Adrenal gland (tissue), 12 donors: ENCODE results near the gene NAALADL2. TPM values are rescaled to one million over a fixed set of nuclear protein-coding genes. Genes with fewer than 3 reads are reported as not detected.

Experiments used
- DNase-seq, 7 donors: peaks; one replicate each; pipeline ENCODE4 v3.0.0-alpha.2; 2019 to 2020
- H3K27ac ChIP-seq, 5 donors: fragments of 200-600 bp; sonication (generic) in 4 of 5; 1 replicate in 3 of 5; 2 replicates in 2 of 5; pipeline versions ENCODE4 v1.5.1 to v1.8.0; 2016 to 2020; ENCODE audit warnings: mild to moderate bottlenecking in 1 of 5
- H3K27me3 ChIP-seq: fragments of 200-600 bp; 2 replicates; pipeline ENCODE4 v1.8.0; 2021
- H3K36me3 ChIP-seq, 2 donors: fragments of 200-600 bp; replicated peaks in 1 of 2; 1 replicate in 1 of 2; 2 replicates in 1 of 2; pipeline versions ENCODE4 v1.5.1 to v1.8.0; 2018 to 2022
- H3K4me1 ChIP-seq, 2 donors: fragments of 200-600 bp; replicated peaks in 1 of 2; 1 replicate in 1 of 2; 2 replicates in 1 of 2; pipeline versions ENCODE4 v1.5.1 to v1.8.0; 2018 to 2021
- H3K4me3 ChIP-seq, 4 donors: fragments of 200-600 bp; sonication (generic) in 3 of 4; one replicate each; pipeline ENCODE4 v1.5.1; 2016 to 2018
- H3K9me3 ChIP-seq, 3 donors: fragments of 200-600 bp; sonication (generic) in 1 of 3; replicated peaks in 1 of 3; 1 replicate in 2 of 3; 2 replicates in 1 of 3; pipeline versions ENCODE4 v1.5.1 to v1.8.0; 2016 to 2021
- CTCF ChIP-seq, 6 experiments: fragments of 450-650 bp in 4 of 6; fragments of 200-600 bp in 2 of 6; sonication (generic) in 1 of 6; IDR thresholded peaks; 1 replicate in 5 of 6; 2 replicates in 1 of 6; pipeline versions ENCODE4 v1.5.1 to v1.8.0; 2016 to 2021; ENCODE audit warnings: antibody characterized with exemption in 6 of 6, mild to moderate bottlenecking in 2 of 6, moderate library complexity in 1 of 6
- POLR2A ChIP-seq, 2 donors: fragments of 450-650 bp; IDR thresholded peaks; one replicate each; pipeline ENCODE4 v1.6.1; 2017; ENCODE audit warnings: antibody characterized with exemption in 2 of 2, mild to moderate bottlenecking in 2 of 2, moderate library complexity in 1 of 2
- WGBS, 4 donors: extraction: QIAGEN DNeasy Blood & Tissue Kit in 2 of 4; methylation state at CpG; one replicate each; pipeline versions ENCODE4 v1.1.5 to v1.1.7; 2013 to 2017; 5-methylcytosine and 5-hydroxymethylcytosine counted together
- intact Hi-C, 2 donors: fragments of 100-400 bp; cut with DNase I; formaldehyde crosslinking; loops; one replicate each; pipeline versions ENCODE4 v1.14.1 to v1.15.0; 2022 to 2023
- polyA plus RNA-seq, 3 donors: library from polyadenylated mRNA; stranded (reverse); fragments of 200-250 nt in 2 of 3; fragments of 350-450 nt in 1 of 3; fragmentation: Illumina TruSeq in 1 of 3; extraction: RNeasy Lipid Tissue Mini Kit (QIAGEN cat#74804) in 1 of 3; gene quantifications; one replicate each; pipeline ENCODE4 v1.2.3, GENCODE V29; 2013 to 2014
- total RNA-seq, 9 donors: library from RNA; depleted of rRNA in 4 of 9; stranded (reverse); fragments of >200 nt in 4 of 9; fragments of 120-200 nt in 1 of 9; fragmentation: NEBNext Ultra II Directional in 1 of 9; extraction: Animal tissue kit (Norgen Biotek cat#: 25700) in 1 of 9; gene quantifications; one replicate each; pipeline versions ENCODE4 v1.1.0 to v1.2.4, GENCODE V29; 2013 to 2023
- donor health status: healthy with polysubstance abuse.
- donor health status: Bipolar disorder and iron deficiency.
- donor health status: DM: yes; HTN: yes; CAD: no.
- donor health status: DM: no; HTN: no; CAD: no.
- donor health status: DM: no; HTN: no; CAD: no.
- donor health status: DM: yes; HTN: yes; CAD: no.

Gene NAALADL2
- total and polyA plus RNA-seq, 12 donors = 0.24 to 7.8 (median 4.8) TPM

- 88 to 93% (median 92%) methylated on average over 3 of the region's 3 CpGs for WGBS, 4 donors
- H3K36me3 ChIP-seq = no peaks in the 10 kb centered on the region
- intact Hi-C loops = no loop called here
- no peaks in the 10 kb centered on the region for H3K4me1 ChIP-seq
- H3K27ac ChIP-seq = no peak overlapping the region
- H3K4me3 ChIP-seq = no peak overlapping the region
- no peaks in the 10 kb centered on the region for H3K27me3 ChIP-seq
- TF ChIP-seq POLR2A (IDR thresholded peaks at IDR 0.05) = no peak
- TF ChIP-seq CTCF (IDR thresholded peaks at IDR 0.05) = no peak
- no peaks in the 10 kb centered on the region for H3K9me3 ChIP-seq
- DNase-seq = no peak
Measured at GRCh38 chr3:175445741-175446140, 586.6 kb downstream of the NAALADL2 start.

GRCh38 chr3:175447521-175447920, 588.4 kb downstream of the NAALADL2 start:
- intact Hi-C loops = no loop called here

GRCh38 chr3:175453361-175453760, 594.2 kb downstream of the NAALADL2 start:
- Histone ChIP-seq H3K9me3 (no peaks in the 10 kb centered on the region), H3K4me1 (no peaks in the 10 kb centered on the region), H3K27me3 (no peaks in the 10 kb centered on the region), H3K36me3 (no peaks in the 10 kb centered on the region), H3K4me3 (no peak overlapping the region), H3K27ac (no peak overlapping the region)
- TF ChIP-seq CTCF (IDR thresholded peaks at IDR 0.05) (no peak), POLR2A (IDR thresholded peaks at IDR 0.05) (no peak)
- intact Hi-C loops = no loop called here
- 88 to 90% (median 90%) methylated on average over 3 of the region's 3 CpGs for WGBS, 4 donors
- no peak for DNase-seq

More at GRCh38 chr3:175447521-175447920, 588.4 kb downstream of the NAALADL2 start:
- no peak overlapping the region for H3K27ac ChIP-seq
- H3K4me1 ChIP-seq = no peaks in the 10 kb centered on the region
- 88 to 94% (median 89%) methylated on average over 6 of the region's 6 CpGs for WGBS, 4 donors
- H3K27me3 ChIP-seq = no peaks in the 10 kb centered on the region
- H3K9me3 ChIP-seq = no peaks in the 10 kb centered on the region
- H3K4me3 ChIP-seq = no peak overlapping the region
- no peak for DNase-seq
- TF ChIP-seq CTCF (IDR thresholded peaks at IDR 0.05) (no peak), POLR2A (IDR thresholded peaks at IDR 0.05) (no peak)
- no peaks in the 10 kb centered on the region for H3K36me3 ChIP-seq

GRCh38 chr3:175456466-175456865, 597.3 kb downstream of the NAALADL2 start:
- no peaks in the 10 kb centered on the region for H3K9me3 ChIP-seq
- H3K27ac ChIP-seq = no peak overlapping the region
- no peak for TF ChIP-seq POLR2A (IDR thresholded peaks at IDR 0.05)
- TF ChIP-seq CTCF (IDR thresholded peaks at IDR 0.05) = no peak
- intact Hi-C loops = no loop called here
- H3K4me3 ChIP-seq = no peak overlapping the region
- no peaks in the 10 kb centered on the region for H3K27me3 ChIP-seq
- no peaks in the 10 kb centered on the region for H3K4me1 ChIP-seq
- 68 to 83% (median 80%) methylated on average over 2 of the region's 2 CpGs for WGBS, 4 donors
- no peaks in the 10 kb centered on the region for H3K36me3 ChIP-seq
- DNase-seq = no peak
